Measurements from ENCODE around the gene LURAP1L.

LURAP1L gene

DNA sequence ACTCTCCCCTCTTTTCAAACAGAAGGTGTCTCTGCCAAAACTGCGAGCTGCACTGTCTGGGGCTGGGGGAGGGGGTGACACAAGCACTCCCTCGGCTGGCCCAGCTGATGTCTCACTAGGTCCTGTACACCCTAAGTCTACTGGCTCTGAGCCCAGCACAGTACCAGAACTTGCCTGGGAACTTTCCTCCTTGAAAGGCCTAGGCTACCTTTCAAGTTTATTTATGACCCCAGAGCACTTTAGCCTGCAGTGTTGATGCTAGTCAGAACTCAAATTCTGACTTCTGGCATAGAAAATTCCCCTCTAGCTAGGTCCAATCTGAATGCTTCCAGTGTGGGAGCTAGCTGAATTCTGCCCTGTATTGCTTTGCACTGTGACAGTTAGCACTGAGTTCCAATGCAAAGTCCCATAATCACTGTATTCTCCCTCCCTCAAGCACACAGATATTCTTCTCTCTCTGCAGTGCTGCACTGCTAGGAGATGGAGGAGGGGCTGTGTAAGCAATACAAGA lies 10.5 kb downstream of the LURAP1L start:
- TF ChIP-seq GATA2 (IDR thresholded peaks at IDR 0.05; ENCODE audit: low read depth, low read length) (no peak), GATA3 (IDR thresholded peaks at IDR 0.05; ENCODE audit: low read depth, low read length) (no peak)

DNA sequence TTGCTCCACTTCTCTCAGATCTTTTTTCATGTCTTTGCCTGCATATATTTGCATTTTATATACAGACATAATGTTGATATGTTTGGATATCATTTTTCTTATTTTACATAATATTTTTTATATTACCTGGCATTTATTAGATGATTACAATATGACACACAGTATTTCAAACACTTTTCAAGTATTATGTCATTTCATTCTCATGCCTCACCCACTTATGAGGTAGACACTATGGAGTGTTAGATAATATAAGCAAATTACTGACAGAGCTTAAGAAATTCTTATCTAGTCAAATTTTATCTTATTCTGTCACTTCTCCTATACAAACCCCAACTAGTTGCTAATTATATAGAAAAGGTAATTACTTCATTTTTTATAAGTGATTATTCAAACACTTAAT lies 11.1 kb downstream of the LURAP1L start:
- TF ChIP-seq GATA3 (IDR thresholded peaks at IDR 0.05; ENCODE audit: low read depth, low read length) (no peak), GATA2 (IDR thresholded peaks at IDR 0.05; ENCODE audit: low read depth, low read length) (no peak)

DNA sequence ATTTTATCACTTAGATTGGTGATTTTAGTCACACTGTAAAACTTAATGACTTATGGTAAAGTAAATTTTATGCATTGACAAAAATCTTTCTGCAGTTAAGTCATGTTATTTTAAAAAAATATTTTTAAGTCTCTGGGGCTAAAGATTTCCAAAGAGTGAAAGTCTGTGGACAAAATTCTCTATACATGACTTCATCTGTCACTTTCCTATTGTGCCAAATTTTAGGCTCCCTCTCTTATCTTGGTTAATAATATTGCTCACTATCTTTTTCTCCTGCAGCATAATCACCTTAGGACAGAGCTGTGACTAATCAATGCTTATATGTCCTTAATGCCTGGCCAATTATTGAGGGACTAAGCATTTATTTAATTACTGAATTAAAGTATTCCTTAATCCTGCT lies 15.2 kb downstream of the LURAP1L start:
- TF ChIP-seq GATA3 (IDR thresholded peaks at IDR 0.05; ENCODE audit: low read depth, low read length) (no peak), GATA2 (IDR thresholded peaks at IDR 0.05; ENCODE audit: low read depth, low read length) (no peak)

DNA sequence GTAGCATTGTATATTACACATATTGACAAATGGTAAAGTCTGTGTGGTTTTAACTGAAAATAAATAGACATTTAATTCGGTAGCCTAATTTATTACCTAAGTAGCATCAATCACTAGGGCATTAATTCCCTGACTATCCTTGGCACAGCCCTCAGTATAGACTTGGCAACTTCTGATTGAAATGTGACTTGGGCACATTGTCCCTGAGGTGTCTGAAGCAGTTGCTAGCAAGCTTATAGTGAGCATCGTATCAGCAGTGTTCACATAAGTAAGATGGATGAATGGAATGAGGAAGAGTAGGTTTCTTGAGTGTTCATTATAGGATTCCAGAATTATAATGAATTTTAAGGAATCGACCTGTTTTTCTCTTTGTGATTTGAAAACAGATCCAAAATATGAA lies 16.1 kb downstream of the LURAP1L start:
- TF ChIP-seq GATA3 (IDR thresholded peaks at IDR 0.05; ENCODE audit: low read depth, low read length) (no peak), GATA2 (IDR thresholded peaks at IDR 0.05; ENCODE audit: low read depth, low read length) (no peak)

- no peak for TF ChIP-seq GATA2 (IDR thresholded peaks at IDR 0.05; ENCODE audit: low read depth, low read length)
- no peak for TF ChIP-seq GATA3 (IDR thresholded peaks at IDR 0.05; ENCODE audit: low read depth, low read length)
Measured at GRCh38 chr9:12794101-12794799, 19.4 kb downstream of the LURAP1L start.

DNA sequence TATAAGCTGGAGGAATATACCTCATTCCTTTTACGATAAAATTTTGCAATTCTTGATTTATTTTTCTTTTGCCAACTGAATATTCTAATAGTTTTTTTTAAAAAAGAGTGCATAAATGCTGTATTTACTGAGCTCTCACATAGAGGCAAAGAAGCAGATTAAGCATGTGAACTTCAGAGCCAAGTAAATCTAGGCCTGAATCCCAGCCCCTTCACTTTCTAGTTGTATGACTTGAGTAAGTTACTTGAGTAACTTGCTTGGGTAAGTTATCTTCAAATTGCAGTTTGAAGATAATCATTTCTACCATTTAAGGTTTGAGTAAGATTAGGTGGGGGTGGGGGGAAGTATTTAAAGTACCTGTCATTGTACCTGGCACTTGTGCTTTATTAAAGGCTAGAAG lies 21.8 kb downstream of the LURAP1L start:
- no peak for TF ChIP-seq GATA2 (IDR thresholded peaks at IDR 0.05; ENCODE audit: low read depth, low read length)

DNA sequence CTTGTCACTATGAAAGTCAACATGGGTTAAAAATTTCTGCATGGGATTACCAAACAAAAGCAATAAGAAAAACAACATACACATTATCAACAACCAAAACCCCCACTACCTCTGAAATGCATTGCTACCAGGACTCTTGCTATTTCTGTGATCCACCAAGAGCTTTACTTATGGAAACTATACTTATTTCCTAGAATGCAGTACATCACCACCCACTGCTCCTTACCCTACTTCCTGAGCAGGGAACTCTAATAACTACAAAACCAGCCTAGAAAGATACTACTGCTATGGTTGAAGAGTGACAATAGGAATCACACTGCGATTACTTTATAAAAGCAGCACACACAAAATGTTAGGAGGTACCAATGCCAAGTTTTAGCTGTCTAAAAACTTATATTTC lies 22.2 kb downstream of the LURAP1L start:
- no peak for TF ChIP-seq GATA2 (IDR thresholded peaks at IDR 0.05; ENCODE audit: low read depth, low read length)
- no peak for TF ChIP-seq GATA3 (IDR thresholded peaks at IDR 0.05; ENCODE audit: low read depth, low read length)

GRCh38 chr9:12798066-12798770 lies 23.4 kb downstream of the LURAP1L start:
- no peak for TF ChIP-seq GATA2 (IDR thresholded peaks at IDR 0.05; ENCODE audit: low read depth, low read length)
- TF ChIP-seq GATA3 (IDR thresholded peaks at IDR 0.05; ENCODE audit: low read depth, low read length), result no peak

DNA sequence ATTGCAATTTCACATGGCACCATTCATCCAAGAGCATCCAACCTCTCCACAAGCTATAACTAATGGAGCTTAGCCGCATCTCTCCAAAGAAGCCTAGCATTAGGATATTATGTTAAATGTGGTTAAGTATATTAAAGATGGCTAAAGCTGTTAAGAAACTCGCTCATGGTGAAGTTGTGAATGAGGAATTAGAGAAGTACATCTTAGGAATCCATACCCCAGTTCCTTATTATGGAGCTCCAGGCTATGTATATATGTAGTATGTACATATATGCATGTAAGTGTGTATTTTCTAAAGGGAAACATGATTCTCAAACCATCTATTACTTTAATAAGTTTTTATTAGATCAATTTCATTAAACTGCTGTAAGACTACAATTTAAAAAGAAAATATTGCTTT lies 26.4 kb downstream of the LURAP1L start:
- TF ChIP-seq GATA2 (IDR thresholded peaks at IDR 0.05; ENCODE audit: low read depth, low read length) (no peak), GATA3 (IDR thresholded peaks at IDR 0.05; ENCODE audit: low read depth, low read length) (no peak)

- TF ChIP-seq GATA2 (IDR thresholded peaks at IDR 0.05; ENCODE audit: low read depth, low read length) (no peak), GATA3 (IDR thresholded peaks at IDR 0.05; ENCODE audit: low read depth, low read length) (no peak)
Measured at GRCh38 chr9:12801663-12802062, 26.8 kb downstream of the LURAP1L start.

- TF ChIP-seq GATA2 (IDR thresholded peaks at IDR 0.05; ENCODE audit: low read depth, low read length) (no peak), GATA3 (IDR thresholded peaks at IDR 0.05; ENCODE audit: low read depth, low read length) (no peak)
Measured at GRCh38 chr9:12802093-12802492, 27.3 kb downstream of the LURAP1L start.

DNA sequence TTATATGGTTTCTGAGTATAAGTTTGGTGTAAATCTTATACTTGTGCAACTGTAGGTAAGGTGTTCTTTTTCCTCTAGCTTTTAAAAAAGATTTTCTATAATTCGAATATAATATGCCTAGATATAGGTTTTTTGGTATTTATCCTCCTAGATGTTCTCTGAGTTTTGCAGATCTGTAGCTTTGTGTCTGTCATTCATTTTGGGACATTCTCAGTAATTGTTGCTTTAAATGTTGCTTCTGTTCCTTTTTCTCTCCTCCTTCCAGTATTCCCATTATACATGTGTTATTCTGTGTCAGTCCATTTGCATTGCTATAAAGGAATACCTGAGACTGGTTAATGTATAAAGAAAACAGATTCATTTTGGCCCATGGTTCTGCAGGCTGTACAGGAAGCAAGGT lies 33.7 kb downstream of the LURAP1L start:
- TF ChIP-seq GATA2 (IDR thresholded peaks at IDR 0.05; ENCODE audit: low read depth, low read length) (no peak), GATA3 (IDR thresholded peaks at IDR 0.05; ENCODE audit: low read depth, low read length) (no peak)

GRCh38 chr9:12809720-12810119 lies 34.9 kb downstream of the LURAP1L start:
- TF ChIP-seq GATA2 (IDR thresholded peaks at IDR 0.05; ENCODE audit: low read depth, low read length) (no peak), GATA3 (IDR thresholded peaks at IDR 0.05; ENCODE audit: low read depth, low read length) (no peak)

DNA sequence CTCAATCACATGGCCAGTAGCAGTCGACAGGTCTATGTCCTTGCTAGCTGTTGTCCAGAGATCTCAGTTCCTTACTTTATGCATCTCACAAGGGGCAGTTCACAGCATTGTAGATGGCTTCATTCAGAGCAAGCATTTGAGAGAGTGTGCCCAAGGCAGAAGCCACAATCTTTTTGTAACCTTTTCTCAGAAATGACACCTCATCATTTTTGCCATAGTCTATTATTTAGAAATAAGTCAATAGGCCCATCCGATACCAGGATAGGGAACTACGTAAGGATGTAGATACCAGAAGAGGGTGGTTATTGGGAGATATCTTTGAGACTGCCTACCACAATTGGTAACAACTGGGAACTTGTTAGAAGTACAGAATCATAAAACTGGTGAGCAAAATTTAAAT lies 37.1 kb downstream of the LURAP1L start:
- TF ChIP-seq GATA3 (IDR thresholded peaks at IDR 0.05; ENCODE audit: low read depth, low read length) (no peak), GATA2 (IDR thresholded peaks at IDR 0.05; ENCODE audit: low read depth, low read length) (no peak)

DNA sequence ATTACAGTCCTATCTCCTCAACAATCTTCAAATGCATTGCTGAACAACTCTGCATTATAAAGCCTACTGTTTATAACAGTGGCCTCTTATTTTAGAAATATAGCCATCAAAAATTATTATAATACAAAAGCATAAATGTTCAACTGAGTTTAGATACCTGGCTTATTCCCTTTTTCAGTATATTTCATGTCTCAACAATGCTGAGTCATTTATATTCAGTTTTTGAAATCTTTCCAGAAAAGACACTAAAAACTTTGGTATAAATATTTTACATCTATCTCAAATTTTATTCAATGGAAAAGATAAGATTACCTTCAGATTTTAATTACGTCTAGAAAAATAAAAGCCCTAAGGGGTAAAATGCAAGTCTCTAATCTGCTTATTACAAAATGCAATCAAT lies 37.9 kb downstream of the LURAP1L start:
- TF ChIP-seq GATA3 (IDR thresholded peaks at IDR 0.05; ENCODE audit: low read depth, low read length) (peak; percentile 59; the same call in 1 of the 2 replicates), GATA2 (IDR thresholded peaks at IDR 0.05; ENCODE audit: low read depth, low read length) (no peak)

Data from SH-SY5Y (cell line).